IMR-90 (cell line): Measurements from ENCODE around the gene SLPI. TPM values are rescaled to one million over a fixed set of nuclear protein-coding genes. Genes with fewer than 3 reads are reported as not detected.

ENCODE experiments used
- ATAC-seq: fragments of 200-7000 bp; cut with Tn5 transposase; 2 replicates; pipeline ENCODE4 v1.9.1; 2020; ENCODE audit warnings: low read depth, mild to moderate bottlenecking, moderate library complexity
- BruUV-seq: library from RNA; stranded (reverse); fragments of 400-500 nt; replicated peaks from 2 replicates; lab custom pipeline; 2021; lab: Mats Ljungman, UMichigan
- CTCF ChIA-PET: fragments of 300-600 bp; formaldehyde crosslinking; extraction: SDS; loops from one replicate; lab custom pipeline; 2021; ENCODE audit warnings: antibody characterized with exemption; lab: Yijun Ruan, JAX
- POLR2A ChIA-PET: fragments of 300-600 bp; sonication (Branson Sonifier 250); formaldehyde crosslinking; loops from one replicate; lab custom pipeline; 2022; ENCODE audit warnings: antibody characterized with exemption; ENCODE audit not compliant: unreplicated experiment; lab: Charles Lee
- DNase-seq: peaks from one replicate; pipeline ENCODE4 v3.0.0; 2013
- H2AFZ ChIP-seq: replicated peaks from 2 replicates; pipeline ENCODE3; 2013; ENCODE audit warnings: low read length, mild to moderate bottlenecking; ENCODE audit not compliant: poor library complexity
- H2AK5ac ChIP-seq: 2 replicates; pipeline ENCODE4 v1.6.1; 2013; ENCODE audit warnings: low read depth, low read length, inconsistent platforms
- H2AK9ac ChIP-seq: replicated peaks from 2 replicates; pipeline ENCODE3; 2013; ENCODE audit warnings: mild to moderate bottlenecking, low read depth, low read length, moderate library complexity; ENCODE audit not compliant: poor library complexity
- H2BK120ac ChIP-seq: 2 replicates; pipeline ENCODE4 v1.6.1; 2013; ENCODE audit warnings: low read depth, low read length, inconsistent platforms
- H2BK15ac ChIP-seq: 3 replicates; pipeline ENCODE4 v1.6.1; 2013; ENCODE audit warnings: low read depth, low read length, inconsistent platforms
- H2BK20ac ChIP-seq: 2 replicates; pipeline ENCODE4 v1.6.1; 2013; ENCODE audit warnings: low read depth, mild to moderate bottlenecking, inconsistent platforms, low read length, moderate library complexity
- H2BK5ac ChIP-seq: 2 replicates; pipeline ENCODE4 v1.6.1; 2013; ENCODE audit warnings: mild to moderate bottlenecking, low read depth, low read length, inconsistent platforms; ENCODE audit not compliant: poor library complexity, severe bottlenecking
- H3K14ac ChIP-seq: replicated peaks from 2 replicates; pipeline ENCODE4 v1.6.1; 2013; ENCODE audit warnings: low read depth, low read length, inconsistent platforms
- H3K18ac ChIP-seq: 2 replicates; pipeline ENCODE4 v1.6.1; 2013; ENCODE audit warnings: low read depth, low read length, control low read depth
- H3K23ac ChIP-seq: 2 replicates; pipeline ENCODE4 v1.6.1; 2013; ENCODE audit warnings: low read depth, low read length, inconsistent platforms
- H3K27ac ChIP-seq: 2 replicates; pipeline ENCODE4 v1.5.1; 2013; ENCODE audit warnings: mild to moderate bottlenecking, control low read depth, low read length; ENCODE audit not compliant: insufficient read depth
- H3K27me3 ChIP-seq: 2 replicates; pipeline ENCODE4 v1.6.1; 2013; ENCODE audit warnings: low read length; ENCODE audit not compliant: control insufficient read depth, insufficient read depth
- H3K36me3 ChIP-seq: 2 replicates; pipeline ENCODE4 v1.6.1; 2013; ENCODE audit warnings: low read length, mixed read lengths; ENCODE audit not compliant: control insufficient read depth, insufficient read depth
- H3K4ac ChIP-seq: 2 replicates; pipeline ENCODE4 v1.6.1; 2013; ENCODE audit warnings: low read depth, low read length, inconsistent platforms
- H3K4me1 ChIP-seq: 2 replicates; pipeline ENCODE4 v1.6.1; 2013; ENCODE audit warnings: low read length, mixed read lengths; ENCODE audit not compliant: control insufficient read depth, insufficient read depth
- H3K4me2 ChIP-seq: 2 replicates; pipeline ENCODE4 v1.6.1; 2013; ENCODE audit warnings: low read depth, mild to moderate bottlenecking, control low read depth, low read length, moderate library complexity
- H3K4me3 ChIP-seq: 2 replicates; pipeline ENCODE4 v1.5.1; 2013; ENCODE audit warnings: low read depth, mild to moderate bottlenecking, control low read depth, low read length, moderate library complexity; ENCODE audit not compliant: insufficient read depth
- H3K56ac ChIP-seq: 2 replicates; pipeline ENCODE4 v1.6.1; 2013; ENCODE audit warnings: low read length, inconsistent platforms; ENCODE audit not compliant: insufficient read depth; ENCODE audit errors: extremely low read depth
- H3K79me1 ChIP-seq, 2 experiments: 2 replicates each; pipeline ENCODE4 v1.6.1; 2013; ENCODE audit warnings: low read length in 2 of 2, inconsistent platforms in 1 of 2, low read depth in 1 of 2
- H3K9ac ChIP-seq: 2 replicates; pipeline ENCODE4 v1.6.1; 2013; ENCODE audit warnings: low read depth, low read length, control low read depth
- H3K9me1 ChIP-seq: 2 replicates; pipeline ENCODE4 v1.6.1; 2013; ENCODE audit warnings: low read length, inconsistent platforms; ENCODE audit not compliant: insufficient read depth
- H3K9me3 ChIP-seq: 2 replicates; pipeline ENCODE4 v1.6.1; 2013; ENCODE audit warnings: low read length; ENCODE audit not compliant: control insufficient read depth, insufficient read depth
- H4K20me1 ChIP-seq: 2 replicates; pipeline ENCODE4 v1.6.1; 2013; ENCODE audit warnings: low read length, inconsistent platforms; ENCODE audit not compliant: insufficient read depth
- H4K5ac ChIP-seq: 2 replicates; pipeline ENCODE4 v1.6.1; 2013; ENCODE audit warnings: mild to moderate bottlenecking, low read depth, low read length, control low read depth
- H4K8ac ChIP-seq, 2 experiments: 2 replicates each; pipeline ENCODE4 v1.6.1; 2013; ENCODE audit warnings: low read depth in 2 of 2, low read length in 2 of 2, control low read depth in 1 of 2, inconsistent platforms in 1 of 2
- H4K91ac ChIP-seq: 2 replicates; pipeline ENCODE4 v1.6.1; 2013; ENCODE audit warnings: low read depth, low read length, inconsistent platforms; ENCODE audit not compliant: insufficient read depth
- BHLHE40 ChIP-seq: fragments of 150-350 bp; IDR thresholded peaks from 2 replicates; pipeline ENCODE4 v1.6.1; 2016; ENCODE audit warnings: mild to moderate bottlenecking, low read depth, low read length
- CEBPB ChIP-seq: IDR thresholded peaks from 2 replicates; pipeline ENCODE4 v1.6.1; 2012; ENCODE audit warnings: low read depth, low read length, improper control_type of control experiment
- CHD1 ChIP-seq: IDR thresholded peaks from 2 replicates; pipeline ENCODE4 v1.6.1; 2012; ENCODE audit warnings: low read depth, low read length, improper control_type of control experiment
- CTCF ChIP-seq: conservative IDR thresholded peaks from 2 replicates; pipeline ENCODE4 v1.5.1; 2012; ENCODE audit warnings: mild to moderate bottlenecking, low read depth, low read length, improper control_type of control experiment
- ELK1 ChIP-seq: fragments of 150-350 bp; IDR thresholded peaks from 2 replicates; pipeline ENCODE4 v1.6.1; 2016; ENCODE audit warnings: low read depth, mild to moderate bottlenecking, low read length, moderate library complexity, borderline replicate concordance
- FOS ChIP-seq: fragments of 150-350 bp; IDR thresholded peaks from 2 replicates; pipeline ENCODE4 v1.6.1; 2016; ENCODE audit warnings: low read depth, low read length
- MAFK ChIP-seq: IDR thresholded peaks from 2 replicates; pipeline ENCODE4 v1.6.1; 2012; ENCODE audit warnings: low read depth, low read length, improper control_type of control experiment
- MAZ ChIP-seq: IDR thresholded peaks from 2 replicates; pipeline ENCODE4 v1.6.1; 2012; ENCODE audit warnings: low read depth, mild to moderate bottlenecking, low read length, improper control_type of control experiment, moderate library complexity, borderline replicate concordance
- MXI1 ChIP-seq: IDR thresholded peaks from 2 replicates; pipeline ENCODE4 v1.6.1; 2012; ENCODE audit warnings: low read depth, mild to moderate bottlenecking, low read length, moderate library complexity, borderline replicate concordance
- NFE2L2 ChIP-seq: fragments of 150-350 bp; IDR thresholded peaks from 2 replicates; pipeline ENCODE4 v1.6.1; 2016; ENCODE audit warnings: low read depth, mild to moderate bottlenecking, low read length
- POLR2A ChIP-seq: IDR thresholded peaks from 2 replicates; pipeline ENCODE4 v1.6.1; 2012; ENCODE audit warnings: mild to moderate bottlenecking, low read depth, low read length
- RAD21 ChIP-seq: IDR thresholded peaks from 2 replicates; pipeline ENCODE4 v1.6.1; 2012; ENCODE audit warnings: low read length, improper control_type of control experiment
- RCOR1 ChIP-seq: IDR thresholded peaks from 2 replicates; pipeline ENCODE4 v1.6.1; 2012; ENCODE audit warnings: mild to moderate bottlenecking, low read length, improper control_type of control experiment; ENCODE audit not compliant: insufficient replicate concordance
- RFX5 ChIP-seq: IDR thresholded peaks from 2 replicates; pipeline ENCODE4 v1.8.0; 2012; ENCODE audit warnings: low read depth, mild to moderate bottlenecking, low read length, moderate library complexity
- SMC3 ChIP-seq: fragments of 150-350 bp; IDR thresholded peaks from 2 replicates; pipeline ENCODE4 v1.6.1; 2016; ENCODE audit warnings: low read depth, mild to moderate bottlenecking, antibody characterized with exemption, low read length, moderate library complexity
- WGBS, 2 experiments: methylation state at CpG; one replicate each; pipeline versions ENCODE4 v1.1.5 to v1.1.7; 2013; ENCODE audit warnings: missing lambda C conversion rate in 2 of 2; ENCODE audit not compliant: insufficient read length in 1 of 2; ENCODE audit errors: extremely low coverage in 2 of 2; 5-methylcytosine and 5-hydroxymethylcytosine counted together
- dilution Hi-C: fragments of 300-500 bp; cut with HindIII; formaldehyde crosslinking; loops from one replicate; pipeline ENCODE4 v1.14.3; 2018; ENCODE audit warnings: low sequenced_read_pairs; ENCODE audit not compliant: unreplicated experiment
- in situ Hi-C: fragments of 300-500 bp; cut with MboI; formaldehyde crosslinking; loops from 3 replicates; pipeline ENCODE4 v1.14.3; 2019; ENCODE audit warnings: low sequenced_read_pairs, inconsistent platforms, mixed read lengths
- intact Hi-C: fragments of 100-400 bp; cut with micrococcal nuclease; formaldehyde crosslinking; loops from 2 replicates; pipeline ENCODE4 v1.10.0; 2022
- polyA plus RNA-seq, 3 experiments: library from polyadenylated mRNA; depleted of rRNA; stranded (reverse); fragments of >200 nt; gene quantifications; 2 replicates each; pipeline ENCODE4 v1.2.3, GENCODE V29; 2012; ENCODE audit warnings: low replicate concordance in 1 of 3
- total RNA-seq: library from RNA; depleted of rRNA; stranded (reverse); fragments of >200 nt; gene quantifications from 2 replicates; pipeline ENCODE4 v1.2.3, GENCODE V29; 2012
- TF ChIP-seq, protein P1 (sequence below): fragments of 150-350 bp; IDR thresholded peaks from 2 replicates; pipeline ENCODE4 v1.6.1; 2017; ENCODE audit warnings: mild to moderate bottlenecking, antibody characterized with exemption, low read length, low read depth

The SLPI gene
- total and polyA plus RNA-seq, 2 of the 4 experiments (the other 2 are of a cell fraction), result not detected

- Histone ChIP-seq H3K23ac (no peak overlapping the region), H3K4me3 (no peak overlapping the region), H3K4me1 (no peaks in the 10 kb centered on the region), H3K56ac (no peak overlapping the region), H3K4ac (no peak overlapping the region), H2AK9ac (no peak overlapping the region), H2AFZ (no peak overlapping the region), H2BK5ac (no peak overlapping the region), H3K4me2 (no peak overlapping the region), H3K14ac (no peak overlapping the region), H3K27ac (no peak overlapping the region), H3K9me1 (no peaks in the 10 kb centered on the region), H4K5ac (no peak overlapping the region), H4K91ac (no peak overlapping the region), H3K27me3 (peaks cover 14% of the 10 kb centered on the region), H3K36me3 (no peaks in the 10 kb centered on the region), H3K79me1 (no peaks in the 10 kb centered on the region), H3K9ac (no peak overlapping the region), H2BK20ac (no peak overlapping the region), H3K18ac (no peak overlapping the region), H3K9me3 (no peaks in the 10 kb centered on the region; the same call in 1 of the 2 replicates), H4K20me1 (no peaks in the 10 kb centered on the region), H2BK15ac (no peak overlapping the region), H4K8ac (no peak overlapping the region), H2BK120ac (no peak overlapping the region), H2AK5ac (no peak overlapping the region)
- intact Hi-C loops, result loop anchor here (5.0 kb wide), 1 partner anchor 547 kb away; the partner anchor contains the start of gene KCNK15
- no peak for ATAC-seq
- DNase-seq, result no peak
- TF ChIP-seq, protein P1, sequence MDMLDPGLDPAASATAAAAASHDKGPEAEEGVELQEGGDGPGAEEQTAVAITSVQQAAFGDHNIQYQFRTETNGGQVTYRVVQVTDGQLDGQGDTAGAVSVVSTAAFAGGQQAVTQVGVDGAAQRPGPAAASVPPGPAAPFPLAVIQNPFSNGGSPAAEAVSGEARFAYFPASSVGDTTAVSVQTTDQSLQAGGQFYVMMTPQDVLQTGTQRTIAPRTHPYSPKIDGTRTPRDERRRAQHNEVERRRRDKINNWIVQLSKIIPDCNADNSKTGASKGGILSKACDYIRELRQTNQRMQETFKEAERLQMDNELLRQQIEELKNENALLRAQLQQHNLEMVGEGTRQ, result no peak
- TF ChIP-seq RAD21, result no peak
- no peak for TF ChIP-seq RFX5
- TF ChIP-seq CEBPB, result no peak
- no peak for TF ChIP-seq MXI1
- TF ChIP-seq MAFK, result no peak
- TF ChIP-seq NFE2L2, result no peak
- no peak for TF ChIP-seq CHD1
- no peak for TF ChIP-seq FOS
- TF ChIP-seq ELK1, result no peak
- TF ChIP-seq CTCF, result no peak
- no peak for TF ChIP-seq BHLHE40
- no peak for TF ChIP-seq POLR2A
- TF ChIP-seq RCOR1, result no peak
- no peak for TF ChIP-seq MAZ
- no peak for TF ChIP-seq SMC3
- ChIA-PET POLR2A (no interaction called here), CTCF (interaction anchor here (0.6 to 1.8 kb wide), 13 partner anchors 8 to 315 kb away, joined by 3 to 12 read pairs (median 4); partner anchors contain the start of genes SEMG1 and SYS1)
- no CpG with 5 or more reads among the region's 1 CpG for WGBS, 2 experiments
- in situ Hi-C loops, result loop anchor here (25.0 kb wide), 1 partner anchor 182 kb away; the partner anchor contains the start of genes KCNS1, WFDC12 and WFDC5
- BruUV-seq, result no TSS peak
- dilution Hi-C loops, result no loop called here
Measured at GRCh38 chr20:45294659-45295058, 40.3 kb upstream of the SLPI start.
